GM21447 (cell line): ENCODE results near the gene SNRNP40.
"Not testable (repeated sequence)": the region's sequence is repeated elsewhere in the genome, so short reads cannot be mapped to it uniquely, and the experiment has no call there.

Source experiments
- ATAC-seq: cut with Tn5 transposase; IDR thresholded peaks from one replicate; pipeline ENCODE4 v1.9.1; 2021; ENCODE audit not compliant: unreplicated experiment

The SNRNP40 gene

DNA sequence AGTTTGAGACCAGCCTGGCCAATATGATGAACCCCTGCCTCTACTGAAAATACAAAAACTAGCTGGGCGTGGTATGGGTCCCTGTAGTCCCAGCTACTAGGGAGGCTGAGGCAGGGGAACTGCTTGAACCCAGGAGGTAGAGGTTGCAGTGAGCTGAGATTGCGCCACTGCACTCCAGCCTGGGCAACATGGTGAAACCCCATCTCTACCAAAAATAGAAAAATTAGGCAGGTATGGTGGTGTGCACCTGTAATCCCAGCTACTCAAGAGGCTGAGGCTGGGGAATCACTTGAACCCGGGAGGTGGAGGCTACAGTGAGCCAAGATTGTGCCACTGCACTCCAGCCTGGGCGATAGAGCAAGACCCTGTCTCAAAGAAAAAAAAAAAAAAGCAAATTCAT, 8.8 kb downstream of the SNRNP40 start:
- ATAC-seq, result not testable (repeated sequence)

DNA sequence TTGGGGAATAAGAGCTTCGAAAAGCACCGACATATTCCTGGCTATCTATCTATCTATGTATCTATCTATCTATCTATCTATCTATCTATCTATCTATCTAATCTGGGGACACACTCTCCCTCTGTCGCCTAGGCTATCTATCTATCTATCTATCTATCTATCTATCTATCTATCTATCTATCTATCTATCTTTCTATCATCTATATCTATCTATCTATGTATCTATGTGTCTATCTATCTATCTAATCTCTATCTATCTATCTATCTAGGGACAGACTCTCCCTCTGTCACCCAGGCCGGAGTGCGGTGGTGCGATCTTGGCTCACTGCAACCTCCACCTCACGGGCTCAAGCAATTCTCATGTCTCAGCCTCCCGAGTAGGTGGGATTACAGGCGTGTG, 14.2 kb downstream of the SNRNP40 start:
- not testable (repeated sequence) for ATAC-seq

DNA sequence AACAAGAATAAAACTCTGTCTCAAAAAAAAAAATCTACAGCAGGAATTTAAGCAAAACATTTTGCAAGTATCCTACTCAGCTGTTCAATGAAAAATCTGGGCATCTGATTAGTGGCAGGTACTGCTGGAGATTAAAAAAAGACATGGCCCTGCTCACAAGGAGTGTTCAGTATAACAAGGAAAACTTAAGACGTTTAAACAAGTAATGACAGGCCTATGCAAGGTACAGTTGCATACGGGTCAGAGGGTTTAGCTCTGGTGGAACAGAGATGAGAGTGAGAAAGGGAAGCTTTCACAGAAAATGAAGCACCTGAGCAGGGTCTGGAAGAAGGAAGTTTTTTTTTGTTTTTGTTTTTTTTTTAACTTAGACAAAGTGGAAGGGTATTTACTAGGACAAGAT, 23.0 kb downstream of the SNRNP40 start:
- no peak for ATAC-seq

DNA sequence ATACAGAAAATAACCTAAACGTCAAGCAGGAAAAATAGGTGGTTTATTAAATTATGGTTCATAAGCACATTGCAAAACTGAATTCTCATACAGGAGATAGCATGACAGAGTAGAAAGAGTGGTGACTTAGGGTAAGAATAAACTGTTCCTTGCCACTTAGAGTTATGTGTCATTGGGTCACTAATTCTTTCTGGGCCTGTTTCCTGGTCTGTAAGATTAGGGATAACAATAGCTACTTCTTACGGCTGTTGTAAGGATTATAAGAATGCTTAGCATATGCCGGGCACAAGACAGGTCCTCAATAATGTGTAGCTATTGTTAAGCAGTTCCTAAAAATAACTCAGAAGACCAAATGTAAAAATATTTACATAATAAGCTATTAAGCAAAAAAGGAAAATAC, 24.2 kb downstream of the SNRNP40 start:
- no peak for ATAC-seq

DNA sequence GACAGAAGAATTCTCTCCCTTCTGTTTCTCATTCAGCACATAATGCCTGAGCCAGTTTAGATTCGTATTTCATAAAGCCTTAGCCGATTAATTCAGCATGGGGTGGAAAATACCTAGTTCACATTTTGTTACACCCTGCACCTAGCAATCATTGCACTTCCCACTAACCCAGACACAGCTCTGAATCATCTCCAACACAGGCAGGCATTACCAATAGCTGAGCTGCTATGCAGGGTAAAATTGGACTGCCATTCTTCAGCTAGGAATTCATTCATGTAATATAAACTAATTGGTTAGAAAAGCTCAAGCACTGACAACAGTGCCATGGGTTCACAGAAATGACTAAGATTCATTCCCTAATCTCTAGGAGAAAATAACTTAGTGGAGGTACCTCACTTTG, 30.0 kb downstream of the SNRNP40 start:
- no peak for ATAC-seq

DNA sequence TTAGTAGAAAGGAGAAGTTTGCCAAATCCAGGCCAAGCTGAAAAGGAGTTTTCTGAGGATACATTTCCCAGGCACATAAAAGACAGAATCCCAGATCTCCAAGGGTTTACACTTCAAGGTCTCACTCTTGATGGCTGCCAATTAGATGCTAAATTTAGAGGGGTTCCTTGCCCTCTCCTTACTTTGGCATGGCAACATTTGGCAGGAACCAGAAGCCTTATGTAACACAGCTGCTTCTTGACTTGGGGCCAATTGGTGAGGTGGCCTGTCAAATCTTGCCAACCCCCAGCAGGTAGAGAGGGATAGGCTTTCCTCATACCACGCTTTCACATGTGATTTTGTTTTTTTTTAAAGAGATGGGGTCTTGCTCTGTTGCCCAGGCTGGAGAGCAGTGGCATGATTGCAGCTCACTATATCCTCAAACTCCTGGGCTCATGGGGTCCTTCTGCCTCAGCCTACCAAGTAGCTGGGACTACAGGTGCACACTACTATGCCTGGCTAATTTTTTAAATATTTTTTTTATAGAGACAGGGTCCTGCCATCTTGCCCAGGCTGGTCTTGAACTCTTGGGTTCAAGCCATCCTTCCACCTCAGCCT, 31.7 kb downstream of the SNRNP40 start:
- no peak for ATAC-seq

DNA sequence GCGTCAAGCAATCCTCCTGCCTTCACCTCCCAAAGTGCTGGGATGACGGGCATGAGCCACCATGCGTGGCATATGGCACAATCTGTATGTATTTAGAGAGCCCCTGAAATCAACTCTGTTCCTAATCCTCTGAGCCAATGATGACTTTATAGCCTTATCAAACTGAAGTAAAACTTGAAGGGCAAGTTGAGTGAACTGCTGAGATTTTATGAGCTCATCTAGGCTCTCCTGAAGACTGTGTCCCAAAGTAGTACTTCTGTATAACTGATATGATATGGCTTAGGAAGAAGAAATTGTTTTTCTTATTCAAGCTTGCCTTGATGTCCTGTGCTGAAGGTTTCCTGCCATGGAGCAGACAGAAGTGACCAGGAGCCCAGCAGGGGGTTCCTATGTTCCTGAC, 33.2 kb downstream of the SNRNP40 start:
- no peak for ATAC-seq

DNA sequence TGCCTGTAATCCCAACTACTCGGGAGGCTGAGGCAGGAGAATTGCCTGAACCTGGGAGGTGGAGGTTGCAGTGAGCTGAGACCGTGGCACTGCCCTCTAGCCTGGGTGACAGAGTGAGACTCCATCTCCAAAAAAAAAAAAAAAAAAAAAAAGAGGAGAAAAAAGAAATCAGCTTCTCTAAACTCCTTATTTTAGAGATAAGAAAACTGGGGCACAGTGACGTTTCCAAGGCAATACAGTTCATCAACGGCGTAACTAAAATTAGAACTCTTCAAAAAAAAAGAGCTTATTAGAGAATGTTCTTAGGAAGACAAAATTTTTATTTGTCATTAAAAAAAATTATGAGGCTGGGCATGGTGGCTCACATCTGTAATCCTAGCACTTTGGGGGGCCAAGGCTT, 34.2 kb downstream of the SNRNP40 start:
- ATAC-seq, result not testable (repeated sequence)

DNA sequence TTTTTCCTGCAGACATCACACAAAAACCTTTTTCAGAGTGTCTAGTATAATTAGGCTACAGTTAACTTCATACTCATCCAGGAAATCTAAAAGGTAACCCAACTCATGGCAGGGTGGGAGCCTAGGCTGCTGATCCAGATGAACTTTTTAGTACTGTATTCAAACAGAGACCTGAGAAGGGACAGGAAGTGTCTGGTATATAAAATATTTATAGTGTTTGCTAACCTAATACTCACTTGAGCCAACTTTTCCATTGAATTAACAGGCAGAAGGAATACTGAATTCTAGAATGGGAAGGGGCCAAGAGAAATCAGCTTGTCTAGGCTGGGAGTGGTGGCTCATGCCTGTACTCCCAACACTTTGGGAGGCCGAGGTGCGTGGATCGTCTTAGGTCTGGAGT, 34.7 kb downstream of the SNRNP40 start:
- ATAC-seq, result no peak

DNA sequence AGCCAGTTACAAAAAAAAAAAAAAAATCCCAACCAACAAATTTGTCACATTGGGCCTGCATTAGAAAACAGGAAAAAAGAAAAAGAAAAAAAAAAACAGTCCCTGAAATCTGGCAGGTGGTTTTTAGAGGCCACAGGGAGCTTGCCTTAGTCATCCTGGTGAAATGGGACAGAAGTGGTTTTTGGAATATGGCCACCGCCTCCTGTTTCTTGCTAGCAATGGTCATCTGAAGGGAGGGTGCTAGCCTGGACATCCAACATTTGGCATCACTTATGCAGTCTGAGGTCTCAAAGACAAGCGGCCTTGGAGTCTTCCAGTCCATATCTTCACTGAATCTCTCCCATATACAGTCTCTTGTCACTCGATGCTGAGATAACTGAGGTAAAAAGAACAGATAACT, 36.8 kb downstream of the SNRNP40 start:
- no peak for ATAC-seq

DNA sequence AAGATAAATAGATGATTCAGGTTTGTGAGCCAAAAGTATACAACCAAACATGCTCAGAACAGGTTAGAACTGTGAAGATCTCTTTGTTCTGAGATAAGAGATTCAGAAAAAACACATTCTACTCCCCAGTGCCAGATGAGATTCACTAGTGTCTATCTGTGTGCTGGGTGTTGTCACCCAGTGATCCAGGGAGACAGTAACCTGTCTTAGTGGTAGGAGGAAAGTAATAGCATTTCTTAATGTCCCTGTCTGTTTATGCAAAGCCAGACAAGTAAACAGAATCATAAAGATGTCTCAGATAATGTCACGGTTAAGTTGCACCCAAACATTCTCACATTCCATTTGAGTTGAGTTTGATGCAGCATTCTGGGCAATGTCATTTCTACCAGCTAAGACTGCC, 38.0 kb downstream of the SNRNP40 start:
- no peak for ATAC-seq

DNA sequence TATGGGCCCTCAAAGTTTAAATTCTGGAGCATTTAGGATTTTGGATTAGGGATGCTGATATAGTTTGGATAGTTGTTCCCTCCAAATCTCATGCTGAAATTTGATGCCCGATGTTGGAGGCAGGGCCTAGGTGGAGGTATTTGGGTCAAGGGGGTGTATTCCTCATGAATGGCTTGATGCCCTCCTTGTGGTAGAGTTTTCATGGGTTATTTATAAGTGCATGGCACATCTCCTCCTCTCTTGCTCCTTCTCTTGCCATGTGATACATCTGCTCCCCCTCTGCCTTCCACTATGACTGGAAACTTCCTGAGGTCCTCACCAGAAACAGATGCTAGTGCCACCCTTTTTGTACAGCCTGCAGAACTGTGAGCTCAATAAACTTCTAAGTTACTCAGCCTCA, 39.4 kb downstream of the SNRNP40 start:
- ATAC-seq, result no peak

DNA sequence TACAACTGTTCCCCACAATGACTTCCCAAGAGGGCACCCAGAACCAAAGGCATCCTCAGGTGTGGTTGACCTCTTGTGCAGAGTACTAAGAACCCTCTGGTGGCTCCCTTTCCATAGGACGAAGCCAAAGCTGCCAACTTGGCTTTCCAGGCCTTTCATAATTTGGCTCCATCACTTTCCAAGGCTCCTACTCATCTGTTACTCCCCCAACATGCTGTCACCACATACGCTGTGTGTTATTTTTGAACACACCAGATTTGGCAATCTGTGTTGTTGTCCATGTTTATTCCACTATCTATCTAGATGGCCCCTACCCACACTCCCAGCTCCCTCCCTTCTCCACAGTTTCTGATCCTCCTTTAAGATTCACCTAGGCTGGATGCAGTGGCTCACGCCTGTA, 46.7 kb downstream of the SNRNP40 start:
- ATAC-seq, result no peak

DNA sequence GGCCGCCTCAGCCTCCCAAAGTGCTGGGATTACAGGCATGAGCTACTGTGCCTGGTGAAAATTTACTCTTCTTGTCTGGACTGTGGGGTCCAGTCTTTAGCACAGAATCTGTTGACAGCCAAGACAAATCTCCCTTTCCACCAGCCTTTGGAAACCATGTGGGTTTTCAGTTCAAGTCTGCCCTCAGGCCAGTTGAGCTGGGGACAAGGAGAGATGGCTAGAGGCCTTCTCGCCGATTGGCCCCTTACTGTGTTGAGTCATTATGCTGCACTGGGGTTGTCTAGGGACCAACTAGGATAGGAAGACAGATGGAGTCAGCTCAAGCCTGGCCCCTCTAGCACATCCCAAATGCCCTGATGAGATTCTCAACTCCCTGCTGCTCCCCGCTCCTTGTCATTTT, 48.3 kb downstream of the SNRNP40 start:
- ATAC-seq, result no peak

DNA sequence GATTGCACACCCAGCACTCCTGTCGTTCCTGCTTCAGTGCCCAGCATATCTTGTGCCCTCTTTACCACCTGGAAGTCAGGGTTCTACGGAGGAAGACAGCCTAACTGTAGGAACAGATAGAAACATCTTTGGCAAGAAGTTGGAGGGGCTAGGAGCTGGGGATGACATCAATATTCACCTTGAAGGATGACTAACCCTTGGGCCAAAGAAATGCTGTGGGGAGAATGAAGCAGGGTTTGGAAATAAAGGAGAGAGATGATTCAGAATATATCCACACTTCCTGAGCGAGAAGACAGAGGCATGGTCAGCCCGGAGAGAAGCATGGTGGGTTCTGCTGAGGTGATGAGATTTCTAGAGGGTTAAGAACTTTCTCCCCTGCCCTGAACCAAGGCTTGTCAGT, 52.3 kb downstream of the SNRNP40 start:
- ATAC-seq, result no peak

DNA sequence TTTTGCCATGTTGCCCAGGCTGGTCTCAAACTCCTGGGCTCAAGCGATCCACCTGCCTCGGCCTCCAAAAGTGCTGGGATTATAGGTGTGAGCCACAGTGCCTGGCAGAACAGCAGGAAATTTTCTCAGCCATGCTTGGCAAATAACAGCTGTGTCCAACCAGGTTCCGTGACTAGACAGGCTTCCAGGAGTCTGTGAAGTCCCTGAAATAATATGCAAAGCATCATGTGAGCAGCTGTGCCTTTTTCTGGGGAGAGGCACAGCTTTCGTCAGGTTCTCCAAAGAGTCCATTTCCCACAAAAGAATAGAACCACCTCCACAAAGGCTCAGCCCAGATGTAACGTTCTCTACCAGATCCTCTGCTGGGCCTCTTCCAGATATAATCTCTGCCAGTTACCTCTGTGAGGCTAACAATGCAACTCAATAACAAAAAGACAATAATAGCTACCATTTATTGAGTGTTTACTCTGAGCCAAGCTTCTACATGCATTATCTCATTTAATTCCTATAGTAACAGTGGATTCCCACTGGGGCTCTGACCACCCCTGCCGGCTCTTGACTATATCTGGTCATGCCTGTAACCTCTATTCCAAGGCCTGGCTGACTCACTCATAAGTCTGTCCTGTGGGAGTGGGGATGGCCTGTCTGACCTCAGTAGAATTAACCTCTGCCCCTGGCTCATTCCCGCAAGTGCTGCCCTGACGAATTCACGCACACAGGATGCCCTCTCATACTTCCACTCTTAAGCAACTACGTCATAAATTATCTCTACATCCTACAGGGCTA, 52.9 kb downstream of the SNRNP40 start:
- no peak for ATAC-seq

DNA sequence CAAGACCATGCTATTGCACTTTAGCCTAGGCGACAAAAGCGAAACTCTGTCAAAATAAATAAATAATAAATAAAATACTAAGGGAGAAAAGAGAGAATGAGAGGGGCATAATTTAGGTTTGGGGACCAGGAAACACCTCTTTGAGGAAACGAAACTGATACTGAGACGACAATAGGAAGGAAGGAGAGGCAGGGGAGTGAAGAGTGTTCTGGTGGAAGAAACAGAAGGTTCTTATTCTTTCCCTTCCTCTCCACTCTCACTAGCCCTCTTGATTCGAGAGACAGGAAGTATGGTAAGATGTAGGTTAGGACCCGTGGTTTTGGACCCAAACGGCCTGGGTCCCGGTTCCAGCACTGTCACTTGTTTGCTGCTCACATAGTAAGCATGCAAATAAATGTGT, 55.3 kb downstream of the SNRNP40 start:
- no peak for ATAC-seq

DNA sequence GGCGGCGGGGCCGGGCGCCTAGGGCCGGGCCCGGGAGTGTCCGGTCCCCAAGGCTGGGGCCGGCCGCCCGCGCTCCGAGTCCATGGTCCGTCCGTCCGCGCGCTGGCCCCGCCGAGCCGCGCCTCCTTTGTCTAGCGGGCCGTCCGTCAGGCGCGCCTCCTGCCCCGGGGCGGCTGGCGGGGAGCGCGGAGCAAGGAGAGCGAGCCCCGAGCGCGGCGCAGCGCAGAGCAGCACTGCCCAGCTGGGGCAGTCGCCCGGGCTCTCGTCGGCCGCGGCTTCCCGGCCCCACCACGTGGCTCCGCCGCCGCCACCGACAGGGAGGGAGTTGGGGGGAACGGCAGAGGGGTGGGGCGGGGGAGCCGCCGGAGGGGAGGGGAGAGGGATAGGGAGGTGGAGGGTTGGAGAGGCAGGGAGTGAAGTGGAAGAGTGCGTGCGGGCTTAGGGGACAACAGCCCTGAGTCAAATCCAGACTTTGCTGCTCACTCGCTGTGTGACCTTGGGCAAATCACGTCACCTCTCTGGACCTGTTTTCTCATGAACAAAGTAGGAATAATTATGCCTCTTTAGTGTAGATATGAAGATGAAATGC, 56.8 kb downstream of the SNRNP40 start, which contains the start of gene NKAIN1:
Gene NKAIN1 (minus strand): TSS at position 235 of the 589 bp plus-strand sequence. CDS start 340 bp downstream, outside the sequence.
- no peak for ATAC-seq

DNA sequence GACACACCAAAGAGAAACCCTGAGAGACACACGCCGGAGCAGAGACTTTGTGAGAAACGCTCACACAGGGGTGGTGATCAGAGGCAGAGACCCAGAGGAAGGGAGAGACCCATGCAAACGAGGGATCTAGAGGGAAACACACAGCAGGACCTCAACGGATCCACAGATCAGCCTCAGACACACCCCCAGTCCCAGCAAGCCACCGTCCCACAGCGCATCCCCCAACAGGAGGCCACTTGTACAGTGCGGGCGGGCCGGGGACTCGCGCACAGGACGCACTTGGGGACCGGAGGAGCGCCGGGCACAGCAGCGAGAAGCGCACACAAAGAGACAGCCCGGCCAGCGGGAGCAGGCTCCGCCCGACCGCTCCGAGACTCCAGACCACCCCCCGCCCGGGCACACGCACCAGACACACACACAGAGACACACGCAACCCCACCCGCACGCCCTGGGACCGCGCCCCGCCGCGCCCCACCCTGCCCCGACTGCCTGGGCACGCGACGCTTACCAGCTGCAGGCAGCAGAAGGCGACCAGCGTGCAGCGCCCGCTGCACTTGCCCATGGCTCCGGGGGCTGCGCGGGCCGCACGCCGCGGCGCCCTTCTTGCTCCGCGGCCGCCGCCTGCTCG, 57.5 kb downstream of the SNRNP40 start:
- ATAC-seq, result no peak

DNA sequence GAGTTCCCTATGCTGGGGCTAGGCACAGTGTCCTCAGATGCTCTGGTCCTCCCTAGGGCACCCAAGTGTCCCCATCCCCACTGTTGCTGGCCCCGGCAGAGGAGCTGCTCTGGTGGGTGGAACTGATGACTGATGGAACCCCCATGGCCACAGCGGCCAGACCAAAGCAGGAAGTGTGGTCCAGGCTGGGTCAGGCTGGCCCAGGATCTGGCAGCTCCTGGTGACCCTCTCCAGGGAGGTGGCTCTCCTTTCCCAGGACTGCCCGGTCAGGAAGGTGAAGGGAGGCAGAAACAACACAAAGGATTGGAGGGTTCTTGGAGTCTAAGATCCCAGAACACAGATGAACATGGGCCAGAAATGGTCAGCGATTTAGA, 58.0 kb downstream of the SNRNP40 start:
- ATAC-seq, result no peak

DNA sequence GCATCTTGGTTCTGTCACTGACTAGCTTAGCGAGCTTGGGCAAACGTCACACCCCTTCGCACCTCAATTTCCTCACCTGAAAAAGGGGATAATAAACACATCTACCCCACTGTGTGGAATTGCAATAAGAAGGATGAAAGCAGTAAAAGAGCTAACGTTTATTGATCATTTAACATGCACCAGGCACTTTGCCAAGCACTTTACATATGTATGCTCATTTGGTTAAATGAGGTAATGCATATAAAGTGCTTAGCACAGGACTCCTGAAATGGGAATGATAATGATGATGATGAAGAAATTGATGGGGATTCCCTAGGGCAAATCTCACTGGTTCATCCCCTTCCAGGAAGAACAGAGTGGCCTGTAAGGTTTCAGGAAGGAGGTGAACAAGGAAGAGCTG, 61.7 kb downstream of the SNRNP40 start:
- ATAC-seq, result no peak

DNA sequence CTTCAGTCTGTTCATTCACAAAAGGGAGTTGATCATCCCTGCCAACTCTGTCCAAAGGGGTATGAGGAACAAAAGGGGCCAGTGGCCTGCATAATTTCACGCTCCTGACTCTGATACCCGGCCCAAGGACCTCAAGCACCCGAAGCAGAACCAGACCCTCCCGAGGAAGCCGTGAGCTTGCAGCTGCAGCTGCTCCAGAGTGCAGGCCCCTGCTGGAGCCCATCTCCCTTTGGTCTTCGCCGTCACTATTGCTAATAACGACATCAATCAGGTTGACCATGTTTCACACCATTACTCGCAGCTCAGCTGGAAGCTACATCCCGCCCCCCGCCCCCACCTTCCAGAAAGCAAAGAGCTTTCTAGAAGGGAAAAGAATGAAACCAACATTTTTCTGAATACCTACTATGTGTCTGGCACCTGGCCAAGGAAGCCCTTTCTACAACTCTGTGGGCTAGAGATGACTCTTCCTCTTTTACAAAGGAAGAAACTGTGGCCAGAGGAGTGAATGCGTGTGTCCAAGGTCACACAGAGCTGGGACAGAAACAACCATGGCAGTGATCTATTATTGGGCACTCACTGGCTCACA, 62.4 kb downstream of the SNRNP40 start:
- no peak for ATAC-seq
